Esophagus (tissue), 2 donors: ENCODE data around the gene SLC19A1. TPM values are rescaled to one million over a fixed set of nuclear protein-coding genes. Genes with fewer than 3 reads are reported as not detected.
A peak's percentile ranks its signal among the peaks of the same experiment; 100 is the strongest.

Source experiments
- H3K27ac ChIP-seq, 2 donors: one replicate each; pipeline ENCODE4 v1.5.1; 2013; ENCODE audit warnings: low read depth in 2 of 2, mild to moderate bottlenecking in 2 of 2, inconsistent platforms in 1 of 2, low read length in 1 of 2, moderate library complexity in 1 of 2
- H3K27me3 ChIP-seq, 2 donors: one replicate each; pipeline ENCODE4 v1.6.1; 2013; ENCODE audit warnings: low read length in 2 of 2, control low read depth in 1 of 2, mild to moderate bottlenecking in 1 of 2; ENCODE audit not compliant: insufficient read depth in 2 of 2, control insufficient read depth in 1 of 2
- H3K36me3 ChIP-seq, 2 donors: one replicate each; pipeline ENCODE4 v1.6.1; 2013; ENCODE audit warnings: low read length in 1 of 2; ENCODE audit not compliant: control insufficient read depth in 2 of 2, insufficient read depth in 2 of 2
- H3K4me1 ChIP-seq, 2 donors: one replicate each; pipeline ENCODE4 v1.6.1; 2013; ENCODE audit warnings: low read length in 1 of 2; ENCODE audit not compliant: control insufficient read depth in 2 of 2, insufficient read depth in 2 of 2
- H3K4me3 ChIP-seq, 2 donors: one replicate each; pipeline ENCODE4 v1.5.1; 2013; ENCODE audit warnings: low read length in 2 of 2, mild to moderate bottlenecking in 2 of 2, low read depth in 1 of 2, moderate library complexity in 1 of 2
- H3K9me3 ChIP-seq, 2 donors: one replicate each; pipeline ENCODE4 v1.6.1; 2013; ENCODE audit warnings: mild to moderate bottlenecking in 2 of 2, low read depth in 1 of 2, low read length in 1 of 2, moderate library complexity in 1 of 2; ENCODE audit not compliant: control insufficient read depth in 2 of 2, insufficient read depth in 1 of 2
- WGBS, 2 donors: extraction: QIAGEN DNeasy Blood & Tissue Kit; methylation state at CpG; one replicate each; pipeline ENCODE4 v1.1.7; 2013; 5-methylcytosine and 5-hydroxymethylcytosine counted together
- polyA plus RNA-seq, 2 donors: library from polyadenylated mRNA; stranded (reverse); fragments of 200-250 nt; gene quantifications; one replicate each; pipeline ENCODE4 v1.2.3, GENCODE V29; 2013
- donor health status: healthy with polysubstance abuse.
- donor health status: Bipolar disorder and iron deficiency.

Gene SLC19A1
- polyA plus RNA-seq, 2 donors = 3.1 to 3.5 TPM

DNA sequence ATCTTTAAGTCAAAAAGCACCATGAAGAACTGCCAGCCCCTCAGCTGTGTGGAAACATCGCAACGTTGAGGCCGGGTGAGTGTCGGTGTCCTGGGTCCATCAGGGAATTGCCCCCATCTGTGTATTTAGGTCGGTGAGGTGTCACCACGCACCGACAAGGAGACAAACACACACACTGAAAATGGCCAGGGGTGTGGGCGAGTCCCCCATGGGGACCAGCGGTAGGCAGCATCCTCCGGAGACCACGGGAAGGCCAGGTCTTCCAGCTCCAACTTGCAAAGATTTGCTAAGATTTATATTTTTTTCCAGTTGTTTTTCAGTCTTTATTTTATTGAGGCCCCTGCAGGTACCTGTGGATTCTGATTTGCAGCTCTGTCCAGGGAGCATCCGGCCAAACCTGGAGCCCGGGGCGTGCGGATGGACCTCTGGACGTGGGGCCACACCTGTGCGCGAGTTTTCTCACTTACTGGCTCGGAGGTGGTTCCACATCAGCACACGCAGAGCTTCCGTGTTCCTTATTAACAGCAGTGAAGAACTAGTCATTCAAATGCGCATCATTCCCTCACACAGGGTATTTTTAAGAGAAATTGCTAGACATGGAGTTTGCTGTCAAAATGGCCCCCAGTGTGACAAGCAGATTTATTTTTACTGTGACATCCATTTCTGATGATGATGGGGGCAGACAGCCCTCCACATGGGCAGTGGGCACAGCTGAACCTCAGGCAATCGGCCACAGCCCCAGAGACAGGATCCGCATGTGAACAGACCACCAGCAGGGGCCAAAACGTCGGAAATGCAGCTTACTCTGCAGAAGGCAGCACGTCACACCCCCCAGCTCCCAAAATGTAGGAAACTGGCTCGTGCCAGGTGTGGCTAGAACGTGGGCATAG is 17.2 kb upstream of the SLC19A1 start:
- no peak overlapping the region for H3K27ac ChIP-seq
- no peak overlapping the region for H3K4me3 ChIP-seq
- no peaks in the 10 kb centered on the region for H3K9me3 ChIP-seq
- peaks cover 0 to 4% of the 10 kb centered on the region in 2 donors for H3K4me1 ChIP-seq
- 81 to 86% methylated on average over 29 of the region's 29 CpGs for WGBS, 2 donors
- H3K27me3 ChIP-seq = no peaks in the 10 kb centered on the region
- H3K36me3 ChIP-seq = no peaks in the 10 kb centered on the region

DNA sequence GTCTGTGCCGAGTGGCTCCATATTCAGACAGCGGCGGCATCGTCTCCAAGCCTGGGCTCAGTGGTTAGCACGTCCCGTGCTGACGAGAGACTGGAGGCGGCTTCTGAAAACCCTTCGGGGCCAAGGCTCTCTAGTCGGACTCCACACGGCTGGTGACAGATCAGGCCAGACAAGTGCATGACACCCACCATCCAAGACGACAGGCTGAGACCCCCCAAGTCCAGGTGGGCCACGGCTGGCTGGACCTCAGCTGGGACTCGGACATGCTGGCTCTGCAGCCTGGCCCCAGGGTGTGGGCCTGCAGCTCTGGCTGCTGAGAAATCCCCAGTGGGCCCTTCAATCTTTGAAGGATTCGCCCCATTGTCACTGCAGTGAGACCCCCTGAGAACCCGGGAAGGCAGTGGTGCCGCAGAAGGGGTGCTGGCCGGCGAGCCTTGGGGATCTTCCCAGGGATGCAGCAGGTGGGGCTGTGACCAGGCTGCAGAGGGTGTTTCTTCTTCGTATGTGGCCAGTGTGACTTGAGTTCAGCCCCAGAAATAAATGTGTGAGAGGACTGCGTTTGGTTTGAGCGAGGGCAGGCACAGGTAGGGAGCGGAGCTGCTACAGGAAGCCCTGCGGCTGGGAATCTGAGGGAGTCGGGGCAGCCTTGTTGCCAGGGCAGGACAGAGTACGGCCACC is 15.9 kb upstream of the SLC19A1 start:
- H3K9me3 ChIP-seq = no peaks in the 10 kb centered on the region
- WGBS, 2 donors = 87 to 88% methylated on average over 26 of the region's 26 CpGs
- H3K27me3 ChIP-seq = no peaks in the 10 kb centered on the region
- H3K27ac ChIP-seq = no peak overlapping the region
- H3K4me1 ChIP-seq = peaks cover 0 to 4% of the 10 kb centered on the region in 2 donors
- no peak overlapping the region for H3K4me3 ChIP-seq
- H3K36me3 ChIP-seq = no peaks in the 10 kb centered on the region

DNA sequence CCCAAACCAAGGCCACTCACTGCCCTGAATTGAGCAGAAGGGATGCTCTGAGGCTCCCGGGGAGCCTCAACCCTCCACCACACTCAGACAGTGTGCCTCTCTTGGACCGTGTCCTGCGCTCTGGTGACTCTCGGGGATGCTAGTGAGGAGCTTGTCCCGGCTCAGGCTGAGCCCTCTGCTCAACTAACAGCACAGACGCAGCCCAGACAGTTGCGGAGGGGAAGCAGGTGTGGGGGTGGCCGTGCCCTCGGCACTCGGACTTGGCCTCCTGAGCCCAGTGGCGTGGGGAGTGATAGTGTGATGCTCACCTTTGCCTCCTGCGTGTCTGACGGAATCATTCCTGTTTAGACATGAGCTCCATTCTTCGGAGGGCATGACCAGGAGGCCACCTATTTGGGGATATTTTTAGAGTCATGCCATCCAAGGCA is 15.4 kb upstream of the SLC19A1 start:
- H3K4me3 ChIP-seq = no peak overlapping the region
- H3K9me3 ChIP-seq = no peaks in the 10 kb centered on the region
- no peaks in the 10 kb centered on the region for H3K27me3 ChIP-seq
- H3K36me3 ChIP-seq = no peaks in the 10 kb centered on the region
- 80% methylated on average over 14 of the region's 14 CpGs for WGBS, 2 donors
- H3K27ac ChIP-seq = no peak overlapping the region
- H3K4me1 ChIP-seq = peaks cover 0 to 4% of the 10 kb centered on the region in 2 donors

- H3K36me3 ChIP-seq = no peaks in the 10 kb centered on the region
- no peak overlapping the region for H3K4me3 ChIP-seq
- no peaks in the 10 kb centered on the region for H3K9me3 ChIP-seq
- WGBS, 2 donors = 85 to 86% methylated on average over 33 of the region's 33 CpGs
- no peaks in the 10 kb centered on the region for H3K27me3 ChIP-seq
- peaks cover 0 to 4% of the 10 kb centered on the region in 2 donors for H3K4me1 ChIP-seq
- no peak overlapping the region for H3K27ac ChIP-seq
These were observed 14.7 kb upstream of the SLC19A1 start for GRCh38 chr21:45556645-45557615.

- Histone ChIP-seq H3K4me1 (peaks cover 0 to 7% of the 10 kb centered on the region in 2 donors), H3K27me3 (no peaks in the 10 kb centered on the region), H3K9me3 (no peaks in the 10 kb centered on the region), H3K27ac (peak overlapping the region in 1 of 2 donors; percentile 76), H3K36me3 (no peaks in the 10 kb centered on the region), H3K4me3 (no peak overlapping the region)
- 41 to 44% methylated on average over 12 of the region's 12 CpGs for WGBS, 2 donors
These were observed 14.0 kb upstream of the SLC19A1 start for GRCh38 chr21:45556302-45556644.

DNA sequence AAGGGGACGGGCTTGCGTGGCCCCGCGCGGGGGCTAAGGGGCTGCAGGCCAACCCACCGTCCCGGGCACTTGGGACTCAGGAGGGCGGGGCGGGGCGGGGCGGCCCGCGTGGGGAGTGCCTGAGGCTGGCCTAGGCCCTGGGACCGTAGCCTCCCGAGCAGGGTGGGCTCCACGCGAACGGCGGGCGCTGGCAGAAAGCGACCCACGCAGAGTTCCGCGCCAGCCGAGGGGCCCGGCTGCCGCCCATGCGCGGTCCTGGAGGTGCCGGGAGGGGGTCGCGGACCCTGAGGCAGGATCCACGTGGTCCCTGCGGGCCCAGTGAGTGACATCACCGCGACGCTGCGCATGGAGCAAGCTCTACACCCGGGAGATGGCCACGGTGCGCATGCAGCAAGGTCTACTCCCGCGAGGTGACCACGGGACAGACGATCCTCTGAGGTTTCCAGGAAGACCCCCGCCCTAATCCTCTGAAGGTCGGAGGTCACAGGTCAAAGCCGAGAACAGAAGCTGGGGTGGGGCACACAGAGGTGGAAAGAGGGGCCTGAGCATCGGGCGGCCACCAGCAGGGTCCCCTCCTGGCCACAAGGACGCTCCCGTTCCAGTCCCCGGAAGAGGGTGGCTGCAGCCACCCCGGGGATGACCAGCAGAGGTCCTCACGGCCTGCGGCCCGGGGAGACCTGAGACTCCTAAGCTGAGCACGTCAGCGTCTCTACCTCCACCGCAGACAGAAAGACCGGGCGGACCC is 13.5 kb upstream of the SLC19A1 start:
- WGBS, 2 donors = 2 to 3% methylated on average over 45 to 62 of the region's 62 CpGs
- Histone ChIP-seq H3K27me3 (no peaks in the 10 kb centered on the region), H3K9me3 (no peaks in the 10 kb centered on the region), H3K4me3 (peak overlapping the region; percentile 13 to 31), H3K36me3 (no peaks in the 10 kb centered on the region), H3K4me1 (peaks cover 0 to 7% of the 10 kb centered on the region in 2 donors), H3K27ac (peak overlapping the region; percentile 57 to 76)

- Histone ChIP-seq H3K27ac (peak overlapping the region in 1 of 2 donors; percentile 76), H3K4me1 (peaks cover 0 to 7% of the 10 kb centered on the region in 2 donors), H3K4me3 (peak overlapping the region; percentile 13 to 31), H3K36me3 (no peaks in the 10 kb centered on the region), H3K27me3 (no peaks in the 10 kb centered on the region), H3K9me3 (no peaks in the 10 kb centered on the region)
- 0 to 2% methylated on average over 5 to 13 of the region's 34 CpGs for WGBS, 2 donors
These were observed 13.0 kb upstream of the SLC19A1 start for GRCh38 chr21:45555251-45555556.

DNA sequence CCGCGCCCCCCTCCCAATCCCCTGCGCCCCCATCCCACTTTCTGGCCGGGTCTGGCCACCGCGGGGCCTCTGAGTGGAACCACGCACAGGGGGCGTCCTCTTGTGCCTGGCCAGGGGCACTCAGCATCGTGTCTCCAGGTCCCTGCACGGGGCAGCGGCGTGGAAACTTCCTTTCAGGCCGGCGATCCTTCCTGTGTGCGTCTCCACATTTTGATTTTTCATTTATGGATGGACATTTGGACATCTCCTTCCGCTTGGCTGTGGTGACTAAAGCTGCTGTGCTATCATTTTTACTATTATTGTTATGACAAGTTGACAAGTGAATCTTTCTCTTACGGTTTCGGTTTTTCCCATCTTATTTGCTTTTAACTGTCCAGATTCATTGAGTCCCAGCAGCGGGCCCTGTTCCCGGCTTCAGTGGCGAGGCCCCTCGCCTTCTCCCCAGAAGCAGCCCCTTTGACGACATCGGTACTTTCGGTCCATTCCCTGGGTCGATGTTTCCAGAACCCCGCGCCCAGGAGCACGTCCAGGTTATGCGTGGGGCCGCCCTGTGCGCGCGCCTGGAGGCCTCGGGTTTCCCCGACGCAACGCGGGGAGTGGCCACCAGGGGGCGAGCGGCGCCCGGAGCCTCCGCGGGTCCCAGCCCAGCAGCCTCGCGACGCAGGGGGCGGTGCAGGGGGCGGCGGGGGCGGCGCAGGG is 12.4 kb upstream of the SLC19A1 start:
- Histone ChIP-seq H3K27ac (no peak overlapping the region), H3K4me1 (peaks cover 2 to 7% of the 10 kb centered on the region in 2 donors)
- 0 to 2% methylated on average over 36 to 53 of the region's 53 CpGs for WGBS, 2 donors

More for the DNA sequence above, 12.4 kb upstream of the SLC19A1 start:
- H3K4me3 ChIP-seq = peak overlapping the region; percentile 48 to 56
- H3K36me3 ChIP-seq = no peaks in the 10 kb centered on the region
- H3K9me3 ChIP-seq = peaks cover 0 to 2% of the 10 kb centered on the region in 2 donors
- H3K27me3 ChIP-seq = no peaks in the 10 kb centered on the region
